EH (cell line): ENCODE measurements around the gene ACBD5.
A peak's percentile ranks its signal among the peaks of the same experiment; 100 is the strongest.
"Not testable (repeated sequence)": the region's sequence is repeated elsewhere in the genome, so short reads cannot be mapped to it uniquely, and the experiment has no call there.

Experiments
- DNase-seq: peaks from one replicate; pipeline ENCODE4 v3.0.0-alpha.2; 2015; ENCODE audit warnings: low read depth

The ACBD5 gene

DNA sequence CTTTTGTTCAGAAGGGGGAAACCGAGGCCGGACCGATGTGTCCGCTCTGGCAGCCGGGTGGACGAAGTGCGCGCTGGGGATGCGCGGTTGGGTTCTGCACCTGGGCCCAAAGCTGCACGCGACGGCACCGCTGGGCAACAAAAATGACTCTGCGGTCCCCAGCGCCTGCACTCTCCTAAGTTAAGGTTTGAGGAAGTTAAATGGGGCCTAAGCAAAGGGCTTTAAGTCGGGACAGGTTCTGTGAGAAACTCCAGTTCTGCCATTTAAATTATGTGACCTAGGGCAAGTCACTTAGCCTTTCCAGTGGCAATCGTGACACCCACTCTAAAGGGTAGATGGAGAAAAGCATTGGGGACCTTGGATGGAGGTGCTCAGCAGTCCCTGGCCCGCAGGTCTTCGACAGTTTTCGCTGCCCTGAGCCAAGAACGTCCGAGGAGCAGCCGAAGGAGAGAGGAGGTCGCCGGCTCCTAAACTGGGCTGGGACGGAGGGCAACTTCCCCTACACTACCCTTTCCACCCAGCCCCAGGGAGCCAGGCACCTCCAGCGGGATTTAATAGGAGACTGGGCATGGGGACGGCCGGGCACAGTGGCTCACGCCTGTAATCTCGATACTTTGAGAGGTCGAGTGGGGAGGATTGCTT, 534 bp upstream of the ACBD5 start:
- peak; percentile 16 for DNase-seq

- DNase-seq: not testable (repeated sequence)
These were observed 3.1 kb downstream of the ACBD5 start for GRCh38 chr10:27237531-27237930.

DNA sequence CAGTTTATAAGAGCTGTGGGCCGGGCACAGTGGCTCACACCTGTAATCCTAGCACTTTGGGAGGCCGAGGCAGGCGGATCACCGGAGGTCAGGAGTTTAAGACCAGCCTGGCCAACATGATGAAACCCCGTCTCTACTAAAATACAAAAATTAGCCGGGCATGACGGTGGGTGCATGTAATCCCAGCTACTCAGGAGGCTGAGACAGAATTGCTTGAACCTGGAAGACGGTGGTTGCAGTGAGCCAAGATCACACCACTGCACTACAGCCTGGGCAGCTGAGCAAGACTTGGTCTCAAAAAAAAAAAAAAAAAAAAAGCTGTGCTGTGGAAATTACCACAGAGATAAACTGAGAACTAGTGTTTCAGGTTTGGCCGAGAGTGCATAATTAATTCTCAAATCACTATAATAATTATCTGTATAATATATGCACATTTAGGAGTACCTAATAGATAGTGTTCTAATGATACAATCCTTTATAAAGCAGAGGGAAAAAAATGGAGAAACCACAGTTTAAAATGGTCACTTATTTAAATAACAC, 3.9 kb downstream of the ACBD5 start:
- not testable (repeated sequence) for DNase-seq

DNA sequence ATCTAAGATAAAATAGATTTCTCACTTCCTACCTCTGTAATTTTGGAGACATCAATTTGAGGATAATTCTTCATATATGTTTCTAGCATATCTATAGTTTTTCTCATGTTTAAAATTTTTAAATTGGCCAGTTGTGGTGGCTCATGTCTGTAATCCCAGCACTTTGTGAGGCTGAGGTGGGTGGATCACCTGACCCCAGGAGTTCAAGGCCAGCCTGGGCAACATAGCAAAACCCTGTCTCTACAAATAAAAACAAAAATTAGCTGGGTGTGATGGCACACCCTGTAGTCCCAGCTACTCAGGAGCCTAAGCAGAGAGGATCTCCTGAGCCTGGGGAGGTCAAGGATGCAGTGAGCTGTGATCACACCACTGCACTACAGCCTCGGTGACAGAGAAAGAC, 4.9 kb downstream of the ACBD5 start:
- no peak for DNase-seq

GRCh38 chr10:27230022-27230421, 10.6 kb downstream of the ACBD5 start:
- no peak for DNase-seq

DNA sequence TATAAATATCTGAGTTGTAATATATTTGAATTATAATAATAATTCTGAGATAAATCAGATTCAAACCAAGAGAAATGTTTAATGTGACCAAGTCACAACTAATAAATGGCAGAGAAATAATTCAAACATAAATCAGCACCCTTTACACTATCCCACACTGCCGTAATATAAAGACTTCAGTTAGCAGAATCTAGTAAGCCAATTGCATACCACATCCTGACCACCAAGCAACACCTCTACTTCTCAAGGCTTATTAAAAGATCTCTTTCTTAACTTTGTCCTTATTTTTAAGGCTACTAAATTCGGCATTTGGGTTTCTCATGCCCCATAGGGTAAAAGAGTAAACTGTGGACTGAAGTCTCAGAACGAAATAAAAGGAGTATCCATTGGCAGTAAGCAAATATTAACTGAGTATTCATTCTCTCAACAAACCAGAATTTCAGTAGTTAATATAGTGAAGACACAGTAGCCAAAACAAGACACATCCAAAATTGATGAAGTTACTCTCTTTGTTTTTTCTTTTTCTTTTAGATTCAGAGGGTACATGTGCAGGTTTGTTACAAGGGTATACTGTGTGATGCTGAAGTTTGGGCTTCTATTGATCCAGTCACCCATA, 14.8 kb downstream of the ACBD5 start:
- DNase-seq: no peak

GRCh38 chr10:27225011-27225590, 15.5 kb downstream of the ACBD5 start:
- DNase-seq: no peak

- DNase-seq: peak; percentile 46
These were observed 16.6 kb downstream of the ACBD5 start for GRCh38 chr10:27223964-27224363.

GRCh38 chr10:27207350-27207749, 33.2 kb downstream of the ACBD5 start:
- peak; percentile 2 for DNase-seq

DNA sequence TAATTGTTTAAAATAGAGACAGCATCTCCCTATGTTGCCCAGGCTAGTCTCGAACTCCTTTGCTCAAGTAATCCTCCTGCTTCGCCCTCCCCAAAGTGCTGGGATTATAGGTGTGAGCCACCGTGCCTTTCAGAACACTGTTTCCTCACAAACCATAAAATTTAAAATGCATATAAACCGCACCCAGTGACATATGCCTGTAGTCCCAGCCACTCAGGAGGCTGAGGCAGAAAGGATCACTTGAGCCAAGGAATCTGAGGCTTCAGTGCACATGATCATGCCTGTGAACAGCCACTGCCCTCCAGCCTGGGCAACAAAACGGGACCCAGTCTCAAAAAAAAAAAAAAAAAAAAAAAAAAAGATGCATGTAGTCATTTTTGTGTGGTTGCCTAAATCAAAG, 36.8 kb downstream of the ACBD5 start:
- DNase-seq: no peak

GRCh38 chr10:27197980-27198620, 42.5 kb downstream of the ACBD5 start:
- no peak for DNase-seq

GRCh38 chr10:27192284-27192683, 48.3 kb downstream of the ACBD5 start:
- peak; percentile 93 for DNase-seq

GRCh38 chr10:27190508-27190907, 50.1 kb downstream of the ACBD5 start:
- no peak for DNase-seq

- DNase-seq: no peak
These were observed 51.7 kb downstream of the ACBD5 start for GRCh38 chr10:27188897-27189296.

DNA sequence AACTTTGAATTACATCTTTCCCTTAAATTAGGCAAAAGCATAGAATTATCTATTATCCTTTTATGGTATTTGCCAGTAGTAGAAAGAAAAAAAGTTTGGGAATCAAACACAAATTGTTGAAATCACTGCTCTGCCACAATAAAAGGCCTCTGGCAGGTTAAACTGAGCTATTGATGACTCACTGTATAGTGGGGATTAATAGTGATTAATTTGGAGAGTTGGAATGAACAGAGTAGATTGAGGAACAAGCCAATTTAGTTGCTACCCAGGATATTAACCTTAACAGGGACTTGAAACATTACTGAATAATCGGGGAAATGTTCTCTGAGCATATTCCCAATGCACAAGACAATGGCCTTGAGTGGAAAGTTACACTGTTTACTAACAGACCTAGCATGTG, 52.3 kb downstream of the ACBD5 start:
- DNase-seq: no peak

- no peak for DNase-seq
These were observed 70.7 kb downstream of the ACBD5 start for GRCh38 chr10:27169849-27170248.

- no peak for DNase-seq
These were observed 82.2 kb downstream of the ACBD5 start for GRCh38 chr10:27158421-27158820.

GRCh38 chr10:27157150-27157549, 83.4 kb downstream of the ACBD5 start:
- no peak for DNase-seq

DNA sequence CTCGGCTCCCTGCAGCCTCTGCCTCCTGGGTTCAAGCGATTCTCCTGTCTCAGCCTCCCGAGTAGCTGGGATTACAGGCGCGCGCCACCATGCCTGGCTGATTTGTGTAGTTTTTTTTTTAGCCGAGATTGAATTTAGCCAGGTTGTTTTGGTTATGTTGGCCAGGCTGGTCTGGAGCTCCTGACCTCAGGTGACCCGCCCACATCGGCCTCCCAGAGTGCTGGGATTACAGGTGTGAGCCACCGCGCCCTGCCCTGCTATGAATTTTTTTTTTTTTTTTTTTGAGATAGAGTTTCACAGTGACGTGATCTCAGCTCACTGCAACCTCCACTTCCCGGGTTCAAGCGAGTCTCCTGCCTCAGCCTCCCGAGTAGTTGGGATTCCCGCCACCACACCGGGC, 84.0 kb downstream of the ACBD5 start:
- not testable (repeated sequence) for DNase-seq

GRCh38 chr10:27155066-27155754, 85.4 kb downstream of the ACBD5 start, which contains the start of gene MASTL:
MASTL (plus strand) TSS chr10:27155352; CDS start chr10:27155427, 75 bp downstream.
- peak; percentile 95 for DNase-seq

GRCh38 chr10:27153845-27154193, 86.8 kb downstream of the ACBD5 start:
- DNase-seq: peak; percentile 44

DNA sequence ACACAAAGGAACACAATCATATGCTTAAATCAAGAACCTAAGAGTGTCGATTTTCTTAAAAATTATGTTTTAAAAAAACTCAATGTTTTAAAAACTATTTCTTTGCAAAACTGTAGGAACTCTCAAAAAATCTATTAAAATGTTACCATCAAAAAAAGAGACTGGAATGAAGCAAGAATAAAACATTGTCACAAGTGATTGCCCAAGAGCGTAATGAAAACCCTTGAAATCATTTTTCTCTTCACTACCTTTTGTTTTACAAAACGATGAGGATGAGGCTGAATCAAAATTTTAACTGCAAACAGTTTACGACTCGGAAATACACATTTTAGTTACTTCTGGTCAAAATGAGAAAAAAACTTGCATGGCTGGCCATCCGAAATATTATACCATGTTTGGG, 87.3 kb downstream of the ACBD5 start:
- no peak for DNase-seq
